Measurements from ENCODE around the gene LRRC28.
"Not testable (repeated sequence)": the region's sequence is repeated elsewhere in the genome, so short reads cannot be mapped to it uniquely, and the experiment has no call there.

LRRC28 gene

GRCh38 chr15:99345242-99345641 is 94.0 kb downstream of the LRRC28 start:
- no peak for DNase-seq

- DNase-seq, result no peak
These were observed 94.7 kb downstream of the LRRC28 start for GRCh38 chr15:99345832-99346462.

GRCh38 chr15:99347574-99347973 is 96.3 kb downstream of the LRRC28 start:
- DNase-seq, result no peak

GRCh38 chr15:99348412-99348811 is 97.1 kb downstream of the LRRC28 start:
- DNase-seq, result no peak

- no peak for DNase-seq
These were observed 99.1 kb downstream of the LRRC28 start for GRCh38 chr15:99350408-99350807.

GRCh38 chr15:99359769-99360168 is 108.5 kb downstream of the LRRC28 start:
- DNase-seq, result no peak

- no peak for DNase-seq
These were observed 110.4 kb downstream of the LRRC28 start for GRCh38 chr15:99361545-99362185.

GRCh38 chr15:99365242-99365641 is 114.0 kb downstream of the LRRC28 start:
- DNase-seq, result no peak

- no peak for DNase-seq
These were observed 114.7 kb downstream of the LRRC28 start for GRCh38 chr15:99366013-99366412.

GRCh38 chr15:99368743-99369142 is 117.5 kb downstream of the LRRC28 start:
- DNase-seq, result no peak

- no peak for DNase-seq
These were observed 117.9 kb downstream of the LRRC28 start for GRCh38 chr15:99369196-99369595.

GRCh38 chr15:99371180-99372103 is 120.2 kb downstream of the LRRC28 start:
- DNase-seq, result no peak

- DNase-seq, result no peak
These were observed 133.9 kb downstream of the LRRC28 start for GRCh38 chr15:99385005-99385669.

- DNase-seq, result no peak
These were observed 134.6 kb downstream of the LRRC28 start for GRCh38 chr15:99385865-99386264.

GRCh38 chr15:99386391-99386790 is 135.1 kb downstream of the LRRC28 start:
- DNase-seq, result no peak

GRCh38 chr15:99387421-99388168 is 136.3 kb downstream of the LRRC28 start:
- DNase-seq, result no peak

- DNase-seq, result no peak
These were observed 139.4 kb downstream of the LRRC28 start for GRCh38 chr15:99390667-99391066.

GRCh38 chr15:99393641-99394040 is 142.4 kb downstream of the LRRC28 start:
- DNase-seq, result no peak

GRCh38 chr15:99396375-99396774 is 145.1 kb downstream of the LRRC28 start:
- no peak for DNase-seq

GRCh38 chr15:99399061-99399460 is 147.8 kb downstream of the LRRC28 start:
- no peak for DNase-seq

- DNase-seq, result no peak
These were observed 148.3 kb downstream of the LRRC28 start for GRCh38 chr15:99399618-99400017.

GRCh38 chr15:99401216-99401615 is 149.9 kb downstream of the LRRC28 start:
- not testable (repeated sequence) for DNase-seq
